Measurements from ENCODE around the gene PTPRS.

GRCh38 chr19:5367530-5368133 lies 27.0 kb upstream of the PTPRS start:
- TF ChIP-seq YY1 (IDR thresholded peaks at IDR 0.05; ENCODE audit: insufficient read depth, insufficient read length), result no peak
- TF ChIP-seq ZNF274 (IDR thresholded peaks at IDR 0.05; ENCODE audit: low read depth, low read length), result no peak
- no peak for TF ChIP-seq SUZ12 (IDR thresholded peaks at IDR 0.05; ENCODE audit: extremely low read depth, insufficient read depth, insufficient read length)
